ENCODE measurements around the gene ADGRL3.

The ADGRL3 gene

DNA sequence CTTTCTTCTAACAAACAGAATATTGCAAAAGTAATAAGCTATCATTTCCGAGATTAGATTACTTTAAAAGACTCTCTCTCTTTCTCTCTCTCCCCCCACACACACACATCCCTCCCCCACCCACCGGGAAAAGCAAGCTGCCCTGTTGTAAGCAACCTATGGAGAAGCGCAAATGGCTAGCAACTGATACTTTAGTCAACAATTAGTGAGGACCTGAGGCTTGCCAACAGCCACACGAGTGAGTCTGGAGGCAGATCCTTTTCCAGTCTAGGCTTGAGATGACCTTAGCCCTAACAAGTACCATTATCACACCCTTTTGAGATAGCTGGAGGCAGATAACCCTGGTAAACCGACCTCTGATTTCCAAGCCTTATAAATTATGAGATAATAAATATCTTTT is 19.7 kb upstream of the ADGRL3 start:
- no peak overlapping the region for H3K4me3 ChIP-seq (ENCODE audit: low read depth, low read length)
- TF ChIP-seq, protein P1, sequence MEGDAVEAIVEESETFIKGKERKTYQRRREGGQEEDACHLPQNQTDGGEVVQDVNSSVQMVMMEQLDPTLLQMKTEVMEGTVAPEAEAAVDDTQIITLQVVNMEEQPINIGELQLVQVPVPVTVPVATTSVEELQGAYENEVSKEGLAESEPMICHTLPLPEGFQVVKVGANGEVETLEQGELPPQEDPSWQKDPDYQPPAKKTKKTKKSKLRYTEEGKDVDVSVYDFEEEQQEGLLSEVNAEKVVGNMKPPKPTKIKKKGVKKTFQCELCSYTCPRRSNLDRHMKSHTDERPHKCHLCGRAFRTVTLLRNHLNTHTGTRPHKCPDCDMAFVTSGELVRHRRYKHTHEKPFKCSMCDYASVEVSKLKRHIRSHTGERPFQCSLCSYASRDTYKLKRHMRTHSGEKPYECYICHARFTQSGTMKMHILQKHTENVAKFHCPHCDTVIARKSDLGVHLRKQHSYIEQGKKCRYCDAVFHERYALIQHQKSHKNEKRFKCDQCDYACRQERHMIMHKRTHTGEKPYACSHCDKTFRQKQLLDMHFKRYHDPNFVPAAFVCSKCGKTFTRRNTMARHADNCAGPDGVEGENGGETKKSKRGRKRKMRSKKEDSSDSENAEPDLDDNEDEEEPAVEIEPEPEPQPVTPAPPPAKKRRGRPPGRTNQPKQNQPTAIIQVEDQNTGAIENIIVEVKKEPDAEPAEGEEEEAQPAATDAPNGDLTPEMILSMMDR (IDR thresholded peaks at IDR 0.05; ENCODE audit: low read depth, low read length): no peak

DNA sequence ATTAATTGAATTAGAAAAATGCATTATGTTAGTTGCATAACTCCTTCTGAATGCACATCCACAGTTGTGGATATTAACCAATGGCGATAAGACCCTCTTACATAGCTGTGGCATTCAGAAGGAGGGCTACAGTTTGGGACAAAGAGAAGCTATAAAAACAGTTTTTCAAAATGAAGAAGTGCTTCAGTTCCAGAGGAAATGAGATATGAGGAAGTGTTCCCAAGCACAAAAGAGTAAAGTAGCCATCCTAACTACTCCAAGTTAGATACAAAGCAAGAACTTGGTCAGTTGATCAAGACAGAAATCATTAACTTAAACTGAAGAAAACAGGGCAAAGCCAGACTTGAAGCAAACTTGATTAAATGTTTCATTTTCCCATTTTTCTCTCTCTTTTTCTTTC is 17.2 kb upstream of the ADGRL3 start:
- TF ChIP-seq, protein P1 (IDR thresholded peaks at IDR 0.05; ENCODE audit: low read depth, low read length): no peak
- H3K4me3 ChIP-seq (ENCODE audit: low read depth, low read length): no peak overlapping the region

DNA sequence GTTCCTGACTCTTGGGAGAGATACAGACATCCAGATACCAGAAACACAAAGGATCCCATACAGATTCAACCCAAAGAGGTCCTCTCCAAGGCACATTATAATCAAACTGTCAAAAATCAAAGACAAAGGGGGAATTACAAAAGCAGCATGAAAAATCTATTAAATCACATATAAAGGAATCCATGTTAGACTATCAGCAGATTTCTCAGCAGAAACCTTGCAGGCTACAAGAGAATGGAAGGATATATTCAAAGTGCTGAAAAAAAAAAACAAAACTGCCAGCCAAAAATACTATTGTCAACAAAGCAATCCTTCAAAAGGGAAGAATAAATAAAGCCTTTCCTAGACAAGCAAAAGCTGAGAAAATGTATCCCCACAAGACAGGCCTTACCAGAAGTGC is 14.8 kb upstream of the ADGRL3 start:
- no peak overlapping the region for H3K4me3 ChIP-seq (ENCODE audit: low read depth, low read length)
- TF ChIP-seq, protein P1 (IDR thresholded peaks at IDR 0.05; ENCODE audit: low read depth, low read length): no peak

DNA sequence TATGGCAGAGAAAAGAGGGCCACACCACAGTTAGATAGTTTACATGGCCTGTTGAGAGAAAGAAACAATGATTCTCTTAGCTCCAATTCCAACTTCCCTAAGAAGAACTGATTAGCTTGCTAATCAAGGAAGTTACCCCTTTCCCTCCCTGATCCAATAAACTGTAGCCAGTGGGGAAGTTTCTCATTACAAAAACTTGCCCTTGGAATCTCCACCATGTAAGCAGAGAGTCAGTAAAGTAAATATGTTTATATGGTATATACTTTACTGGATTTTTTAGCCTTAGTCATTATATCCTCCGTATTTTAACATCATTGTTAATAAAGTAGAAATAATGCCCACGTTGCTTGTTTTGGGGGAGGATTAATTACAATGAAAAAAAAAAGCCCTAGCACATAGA is 7.7 kb upstream of the ADGRL3 start:
- TF ChIP-seq, protein P1 (IDR thresholded peaks at IDR 0.05; ENCODE audit: low read depth, low read length): no peak
- no peak overlapping the region for H3K4me3 ChIP-seq (ENCODE audit: low read depth, low read length)

DNA sequence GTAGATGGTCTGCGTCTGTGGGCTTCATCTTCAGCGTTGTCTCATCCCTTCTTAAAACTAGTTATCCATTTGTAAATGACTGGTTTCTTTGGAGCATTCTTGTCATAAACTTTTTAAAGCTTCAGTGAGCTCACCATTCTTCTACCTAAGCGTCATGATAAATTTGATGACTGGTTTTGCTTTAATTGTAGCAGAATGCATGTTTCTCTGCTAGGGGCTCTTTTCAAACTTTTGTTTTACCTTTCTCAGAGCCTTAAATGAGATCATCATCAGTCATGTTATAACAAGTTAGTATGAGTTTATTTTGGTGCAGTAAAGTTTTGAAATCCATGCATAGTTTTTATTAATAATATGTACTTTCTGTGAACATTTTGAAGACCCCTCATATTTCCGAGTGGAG is 6.3 kb upstream of the ADGRL3 start:
- TF ChIP-seq, protein P1 (IDR thresholded peaks at IDR 0.05; ENCODE audit: low read depth, low read length): no peak
- H3K4me3 ChIP-seq (ENCODE audit: low read depth, low read length): no peak overlapping the region

DNA sequence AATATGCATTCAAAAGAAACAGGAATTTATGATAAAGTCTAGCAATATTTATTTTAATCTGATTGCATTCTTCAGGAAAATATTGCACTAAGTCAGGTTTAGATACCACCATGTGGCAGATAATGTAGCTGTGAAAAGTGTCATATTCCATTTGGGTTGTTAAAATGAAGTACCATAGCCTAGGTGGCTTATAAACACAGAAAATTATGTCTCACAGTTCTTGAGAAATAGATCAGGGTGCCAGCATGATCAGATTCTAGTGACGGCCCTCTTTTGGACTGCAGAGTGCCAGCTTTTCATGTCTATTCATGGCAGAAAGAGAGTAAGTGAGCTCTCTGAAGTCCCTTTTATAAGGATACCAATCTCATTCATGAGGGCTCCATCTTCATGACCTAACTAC is 5.6 kb upstream of the ADGRL3 start:
- TF ChIP-seq, protein P1 (IDR thresholded peaks at IDR 0.05; ENCODE audit: low read depth, low read length): no peak

DNA sequence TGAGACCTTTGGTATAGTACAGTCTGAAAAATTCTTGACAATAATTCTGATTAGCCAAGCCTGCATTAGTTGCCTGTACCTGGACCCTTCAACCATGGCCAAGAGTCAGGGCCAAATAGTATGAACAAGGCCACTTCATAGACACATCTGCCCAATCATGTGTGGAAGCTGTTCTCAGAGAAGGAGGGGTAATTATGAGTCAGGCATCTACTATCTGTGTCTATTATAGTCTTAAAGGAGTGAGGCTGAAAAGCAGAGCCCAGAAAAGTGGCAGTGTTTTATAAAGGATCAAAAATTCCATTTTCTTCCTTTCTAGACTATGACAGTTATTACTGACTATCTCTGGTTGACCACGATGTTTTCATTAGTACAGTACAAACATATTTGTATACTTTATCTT is 5.0 kb upstream of the ADGRL3 start:
- no peak overlapping the region for H3K4me3 ChIP-seq (ENCODE audit: low read depth, low read length)
- TF ChIP-seq, protein P1 (IDR thresholded peaks at IDR 0.05; ENCODE audit: low read depth, low read length): no peak

More for the DNA sequence above, 5.6 kb upstream of the ADGRL3 start:
- H3K4me3 ChIP-seq (ENCODE audit: low read depth, low read length): no peak overlapping the region

Measured in WI38 (cell line).